Cardiac muscle cell (in vitro differentiated cells and primary cell): ENCODE data around the gene NLGN4X. TPM values are rescaled to one million over a fixed set of nuclear protein-coding genes. Genes with fewer than 3 reads are reported as not detected.

Experiments
- DNase-seq, 2 donors: peaks; one replicate each; pipeline versions ENCODE4 v3.0.0 to v3.0.0-alpha.2; 2010 to 2017; ENCODE audit warnings: low read depth in 1 of 2, low spot score in 1 of 2
- H3K27ac ChIP-seq: fragments of 200-600 bp; sonication (generic); 2 replicates; pipeline ENCODE4 v1.5.1; 2016
- H3K27me3 ChIP-seq: fragments of 200-600 bp; sonication (generic); 2 replicates; pipeline ENCODE4 v1.6.0; 2016; ENCODE audit warnings: control low read depth
- H3K36me3 ChIP-seq: fragments of 200-600 bp; sonication (generic); 2 replicates; pipeline ENCODE4 v1.5.1; 2016; ENCODE audit warnings: control low read depth
- H3K4me1 ChIP-seq: fragments of 200-600 bp; sonication (generic); 2 replicates; pipeline ENCODE4 v1.8.1; 2017; ENCODE audit warnings: low read depth, mild to moderate bottlenecking, mixed run types
- H3K4me3 ChIP-seq: fragments of 200-600 bp; sonication (generic); 2 replicates; pipeline ENCODE4 v1.5.1; 2016; ENCODE audit warnings: mild to moderate bottlenecking
- H3K9me3 ChIP-seq: fragments of 200-600 bp; sonication (generic); 2 replicates; pipeline ENCODE4 v1.5.1; 2017; ENCODE audit warnings: low read depth, mild to moderate bottlenecking, control low read depth
- polyA plus RNA-seq: library from polyadenylated mRNA; unstranded; fragments of >200 nt; fragmentation: Nextera tagmentation; extraction: Ambion mirVana; gene quantifications from 2 replicates; pipeline ENCODE4 v1.2.1, GENCODE V29; 2016
- total RNA-seq: library from RNA; depleted of rRNA; stranded (reverse); fragments of >200 nt; gene quantifications from 2 replicates; pipeline ENCODE4 v1.2.3, GENCODE V29; 2016
- TF ChIP-seq, protein P1 (sequence below): IDR thresholded peaks from 2 replicates; pipeline ENCODE4 v1.5.1; 2012; ENCODE audit warnings: low read depth, mild to moderate bottlenecking, low read length

NLGN4X gene
- total and polyA plus RNA-seq, 2 experiments from 2014 or later = 4.2 to 6.9 TPM

DNA sequence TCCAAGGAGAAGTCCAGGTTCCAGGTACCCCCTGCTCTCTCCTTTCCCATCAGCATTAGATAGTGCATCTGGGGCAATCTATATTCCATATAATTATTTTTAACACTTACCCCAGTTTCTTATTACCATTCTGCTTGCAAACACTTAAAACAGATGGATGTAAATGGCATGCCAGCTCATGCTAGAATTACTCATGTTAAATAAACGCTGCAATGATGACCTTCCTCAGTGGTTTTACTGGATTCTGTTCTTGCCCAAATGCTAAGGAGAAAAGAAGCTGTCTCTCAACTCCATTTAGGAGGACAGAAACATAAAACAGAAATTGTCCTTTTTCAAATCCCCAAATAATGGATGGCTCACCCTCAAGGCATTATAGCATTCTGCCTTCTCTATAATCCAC lies 161.1 kb downstream of the NLGN4X start:
- no peaks in the 10 kb centered on the region for H3K9me3 ChIP-seq
- no peaks in the 10 kb centered on the region for H3K36me3 ChIP-seq
- TF ChIP-seq, protein P1, sequence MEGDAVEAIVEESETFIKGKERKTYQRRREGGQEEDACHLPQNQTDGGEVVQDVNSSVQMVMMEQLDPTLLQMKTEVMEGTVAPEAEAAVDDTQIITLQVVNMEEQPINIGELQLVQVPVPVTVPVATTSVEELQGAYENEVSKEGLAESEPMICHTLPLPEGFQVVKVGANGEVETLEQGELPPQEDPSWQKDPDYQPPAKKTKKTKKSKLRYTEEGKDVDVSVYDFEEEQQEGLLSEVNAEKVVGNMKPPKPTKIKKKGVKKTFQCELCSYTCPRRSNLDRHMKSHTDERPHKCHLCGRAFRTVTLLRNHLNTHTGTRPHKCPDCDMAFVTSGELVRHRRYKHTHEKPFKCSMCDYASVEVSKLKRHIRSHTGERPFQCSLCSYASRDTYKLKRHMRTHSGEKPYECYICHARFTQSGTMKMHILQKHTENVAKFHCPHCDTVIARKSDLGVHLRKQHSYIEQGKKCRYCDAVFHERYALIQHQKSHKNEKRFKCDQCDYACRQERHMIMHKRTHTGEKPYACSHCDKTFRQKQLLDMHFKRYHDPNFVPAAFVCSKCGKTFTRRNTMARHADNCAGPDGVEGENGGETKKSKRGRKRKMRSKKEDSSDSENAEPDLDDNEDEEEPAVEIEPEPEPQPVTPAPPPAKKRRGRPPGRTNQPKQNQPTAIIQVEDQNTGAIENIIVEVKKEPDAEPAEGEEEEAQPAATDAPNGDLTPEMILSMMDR = no peak
- H3K4me1 ChIP-seq = no peaks in the 10 kb centered on the region
- H3K27me3 ChIP-seq = no peaks in the 10 kb centered on the region
- no peak overlapping the region for H3K4me3 ChIP-seq
- DNase-seq = no peak
- no peak overlapping the region for H3K27ac ChIP-seq

- Histone ChIP-seq H3K9me3 (no peaks in the 10 kb centered on the region), H3K27ac (no peak overlapping the region)
- TF ChIP-seq, protein P1 = no peak
These were observed 175.5 kb downstream of the NLGN4X start for GRCh38 chrX:6053141-6053540.

GRCh38 chrX:6052111-6052745 lies 176.4 kb downstream of the NLGN4X start:
- Histone ChIP-seq H3K36me3 (no peaks in the 10 kb centered on the region), H3K9me3 (no peaks in the 10 kb centered on the region), H3K27ac (no peak overlapping the region), H3K27me3 (no peaks in the 10 kb centered on the region), H3K4me3 (no peak overlapping the region), H3K4me1 (no peaks in the 10 kb centered on the region)
- TF ChIP-seq, protein P1 = no peak
- no peak for DNase-seq

More at GRCh38 chrX:6053141-6053540, 175.5 kb downstream of the NLGN4X start:
- no peak for DNase-seq
- H3K4me1 ChIP-seq = no peaks in the 10 kb centered on the region
- H3K4me3 ChIP-seq = no peak overlapping the region
- H3K36me3 ChIP-seq = no peaks in the 10 kb centered on the region
- no peaks in the 10 kb centered on the region for H3K27me3 ChIP-seq

GRCh38 chrX:6049132-6049531 lies 179.5 kb downstream of the NLGN4X start:
- Histone ChIP-seq H3K36me3 (no peaks in the 10 kb centered on the region), H3K4me3 (no peak overlapping the region), H3K27ac (no peak overlapping the region), H3K4me1 (no peaks in the 10 kb centered on the region), H3K27me3 (no peaks in the 10 kb centered on the region), H3K9me3 (no peaks in the 10 kb centered on the region)
- TF ChIP-seq, protein P1 = no peak
- DNase-seq = no peak

DNA sequence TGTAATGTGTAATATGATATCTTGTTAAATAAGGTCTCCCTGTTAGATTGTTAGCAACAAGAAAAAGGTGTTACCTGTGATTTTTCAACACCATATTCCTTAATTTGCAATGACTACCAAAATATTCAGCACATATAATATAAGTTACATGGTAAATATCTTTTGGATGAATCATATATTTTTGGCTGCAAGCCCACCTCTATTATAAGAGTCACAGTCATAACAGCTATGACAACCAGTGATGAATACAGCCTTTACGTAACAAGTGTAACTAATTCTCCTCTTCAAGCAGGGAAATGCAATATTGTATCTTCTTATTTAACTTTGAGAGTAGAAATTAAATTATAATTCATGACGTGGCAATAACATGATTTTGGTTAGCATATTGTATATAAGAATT lies 187.0 kb downstream of the NLGN4X start:
- no peak for DNase-seq
- no peaks in the 10 kb centered on the region for H3K9me3 ChIP-seq
- no peaks in the 10 kb centered on the region for H3K27me3 ChIP-seq
- H3K4me3 ChIP-seq = no peak overlapping the region
- TF ChIP-seq, protein P1 = no peak
- H3K27ac ChIP-seq = no peak overlapping the region
- H3K36me3 ChIP-seq = no peaks in the 10 kb centered on the region
- H3K4me1 ChIP-seq = no peaks in the 10 kb centered on the region
